GM19099 (cell line): ENCODE results near the gene SMPD4.

Experiments
- POLR2A ChIP-seq: IDR thresholded peaks from 3 replicates; pipeline ENCODE4 v1.6.1; 2011; ENCODE audit warnings: low read depth; ENCODE audit not compliant: insufficient read length; ENCODE audit errors: extremely low read depth

SMPD4 gene

DNA sequence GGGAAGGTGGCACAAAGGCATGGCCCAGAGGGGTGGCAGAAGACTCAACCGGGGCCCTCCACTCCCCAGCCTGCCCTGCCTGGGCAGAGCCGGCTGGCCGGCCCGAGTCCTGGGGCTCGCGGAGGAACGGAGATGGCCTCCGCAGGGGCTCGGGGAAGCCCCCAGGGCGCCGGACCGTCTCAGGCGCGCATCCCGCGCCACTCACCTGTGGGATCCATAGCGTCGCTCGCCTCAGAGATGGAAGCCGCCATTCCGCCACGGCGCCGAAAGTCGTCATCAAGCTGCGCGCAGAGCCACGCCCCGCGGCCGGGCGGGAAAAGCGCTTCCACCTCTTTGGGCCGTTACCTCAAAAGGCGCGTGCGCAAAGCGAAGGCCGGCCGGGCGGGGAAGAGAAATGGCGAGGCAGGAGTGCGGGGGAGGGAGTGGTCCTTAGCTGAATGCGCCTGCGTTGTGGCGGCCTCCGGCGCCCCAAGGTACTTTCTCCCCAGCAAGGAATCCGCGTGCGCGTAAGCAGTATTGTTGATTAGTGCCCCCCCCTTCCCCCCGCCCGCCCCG, at the start of gene SMPD4:
Gene SMPD4 (minus strand): TSS at position 278 of the 555 bp plus-strand sequence. CDS start 5,010 bp downstream, outside the sequence.
- TF ChIP-seq POLR2A, result no peak

DNA sequence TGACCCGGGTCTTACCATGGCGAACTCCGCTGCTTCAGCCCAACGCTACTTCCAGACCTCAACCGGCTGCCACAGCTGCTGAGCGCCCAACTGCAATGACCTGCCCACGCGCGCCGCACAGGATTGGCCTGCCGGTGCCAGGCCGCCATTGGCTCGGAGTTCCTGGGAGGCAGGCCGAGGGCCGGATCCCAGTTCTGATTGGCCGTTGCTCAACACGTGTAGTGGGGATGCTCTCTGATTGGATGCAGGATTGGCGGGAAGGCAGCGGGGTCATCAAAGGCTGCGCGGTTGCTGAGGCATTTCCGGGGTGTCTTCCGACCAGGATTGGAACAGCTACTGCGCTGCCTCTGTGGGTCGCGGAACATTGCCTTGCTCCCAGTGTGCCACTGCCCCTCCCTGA, 16.9 kb upstream of the SMPD4 start, which contains the start of gene TUBA3E:
Gene TUBA3E (minus strand): TSS at position 97 of the 400 bp plus-strand sequence. CDS start 79 bp downstream, at position 18.
- no peak for TF ChIP-seq POLR2A

- no peak for TF ChIP-seq POLR2A
These were observed 8.8 kb upstream of the SMPD4 start for GRCh38 chr2:130190237-130190636.

- TF ChIP-seq POLR2A, result no peak
These were observed 5.9 kb upstream of the SMPD4 start for GRCh38 chr2:130187268-130187667.

DNA sequence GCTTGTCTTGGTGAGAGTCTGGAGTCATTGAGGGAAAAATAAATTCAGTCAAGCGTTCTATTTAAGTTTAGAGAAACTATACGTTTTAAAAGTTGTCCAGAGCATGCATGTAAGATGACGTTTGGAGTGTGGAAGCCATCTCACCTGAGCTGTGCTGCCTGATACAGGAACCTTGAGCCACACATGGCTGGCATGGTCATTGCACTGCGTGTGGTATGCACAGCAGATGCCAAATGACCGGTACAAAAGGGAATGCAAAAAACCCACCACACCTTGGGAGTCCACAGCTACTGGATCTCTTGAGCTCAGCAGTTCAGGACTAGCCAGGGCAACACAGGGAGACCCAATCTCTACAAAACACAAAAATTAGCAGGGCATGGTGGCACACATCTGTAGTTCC, 5.0 kb upstream of the SMPD4 start:
- no peak for TF ChIP-seq POLR2A

GRCh38 chr2:130185896-130186295, 4.5 kb upstream of the SMPD4 start:
- TF ChIP-seq POLR2A, result no peak

DNA sequence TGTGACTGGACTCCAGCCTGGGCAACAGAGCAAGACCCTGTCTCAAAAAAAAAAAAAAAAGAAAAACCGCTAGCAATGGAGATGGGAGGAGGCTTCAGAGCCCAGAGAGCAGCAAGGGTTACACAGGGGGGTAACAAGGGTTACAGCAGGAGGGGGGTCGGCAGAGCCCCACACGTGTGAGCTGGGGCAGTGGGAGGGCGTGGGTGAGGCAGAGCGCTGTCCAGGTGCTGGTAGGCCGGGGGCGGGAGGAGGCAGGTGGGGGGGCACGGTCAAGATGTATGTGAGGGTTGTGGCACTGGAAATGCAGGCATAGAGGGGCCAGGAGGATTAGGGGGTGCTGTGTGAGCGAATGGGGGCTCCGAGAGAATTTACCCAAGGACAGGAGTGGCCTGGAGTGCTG, 4.0 kb upstream of the SMPD4 start:
- no peak for TF ChIP-seq POLR2A

GRCh38 chr2:130183512-130184373, 2.3 kb upstream of the SMPD4 start:
- TF ChIP-seq POLR2A, result no peak

DNA sequence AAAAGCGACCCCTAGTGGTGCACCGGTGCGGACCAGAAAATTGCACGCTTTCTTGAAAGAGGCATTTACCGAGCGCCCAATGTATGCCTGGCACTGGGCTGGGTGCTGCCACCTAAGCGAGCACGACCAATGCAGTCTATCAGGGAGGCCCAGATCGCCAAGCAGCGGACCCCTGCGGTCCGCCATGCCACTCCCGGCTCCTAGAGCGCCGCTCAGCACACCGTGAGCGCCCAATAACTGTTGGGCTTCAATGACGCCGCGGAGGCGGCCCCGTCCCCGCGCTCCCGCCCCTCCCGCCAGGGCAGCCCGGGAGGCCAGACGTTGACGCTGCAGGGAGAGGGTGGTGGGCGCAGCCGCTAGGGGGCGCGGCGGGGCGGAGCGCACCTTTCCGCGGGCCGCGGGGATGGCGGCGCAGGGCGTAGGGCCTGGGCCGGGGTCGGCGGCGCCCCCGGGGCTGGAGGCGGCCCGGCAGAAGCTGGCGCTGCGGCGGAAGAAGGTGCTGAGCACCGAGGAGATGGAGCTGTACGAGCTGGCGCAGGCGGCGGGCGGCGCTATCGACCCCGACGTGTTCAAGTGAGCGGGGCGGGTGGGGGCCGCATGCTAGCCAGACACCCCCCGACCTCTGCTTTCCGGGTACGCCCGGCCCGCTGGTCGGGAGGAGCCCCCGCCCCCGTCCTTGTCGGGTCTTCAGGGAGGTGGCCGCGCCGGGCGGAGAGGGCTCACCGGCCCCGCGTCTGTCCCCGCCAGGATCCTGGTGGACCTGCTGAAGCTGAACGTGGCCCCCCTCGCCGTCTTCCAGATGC, 679 bp upstream of the SMPD4 start, which contains the start of gene MZT2B:
Gene MZT2B (plus strand): TSS at position 383 of the 803 bp plus-strand sequence. CDS start 21 bp downstream, at position 404.
- TF ChIP-seq POLR2A, result peak; percentile 71

GRCh38 chr2:130169896-130170295, 11.5 kb downstream of the SMPD4 start:
- TF ChIP-seq POLR2A, result no peak

DNA sequence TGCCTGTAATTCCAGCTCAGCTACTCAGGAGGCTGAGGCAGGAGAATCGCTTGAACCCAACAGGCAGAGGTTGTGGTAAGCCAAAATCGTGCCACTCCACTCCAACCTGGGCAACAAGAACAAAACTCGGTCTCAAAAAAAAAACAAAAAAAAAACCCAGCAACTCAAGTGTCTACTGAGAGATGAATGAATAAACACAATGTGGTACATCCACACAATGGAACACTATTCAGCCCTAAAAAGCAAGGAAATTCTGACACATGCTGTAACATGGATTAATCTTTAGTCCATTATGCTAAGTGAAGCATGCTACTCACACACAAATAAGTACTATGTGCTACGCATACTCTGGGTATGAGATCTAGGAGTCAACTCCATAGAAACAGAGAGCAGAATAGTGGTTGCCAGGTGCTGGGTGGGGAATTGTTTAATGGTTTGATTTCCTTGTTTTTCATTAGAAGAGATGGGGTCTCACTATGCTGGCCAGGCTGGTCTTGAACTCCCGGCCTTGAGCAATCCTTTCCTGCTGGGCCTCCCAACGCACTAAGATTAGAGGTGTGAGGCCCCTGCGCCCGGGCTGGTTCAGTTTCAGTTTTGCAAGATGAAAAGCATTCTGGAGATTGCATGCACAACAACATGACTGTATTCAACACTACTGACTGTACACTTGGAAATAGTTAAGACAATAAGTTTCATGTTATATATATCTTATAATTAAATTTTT, 15.9 kb downstream of the SMPD4 start:
- no peak for TF ChIP-seq POLR2A

- TF ChIP-seq POLR2A, result no peak
These were observed 18.4 kb downstream of the SMPD4 start for GRCh38 chr2:130162968-130163367.

- no peak for TF ChIP-seq POLR2A
These were observed 21.3 kb downstream of the SMPD4 start for GRCh38 chr2:130160131-130160530.

GRCh38 chr2:130158631-130159030, 22.8 kb downstream of the SMPD4 start:
- TF ChIP-seq POLR2A, result no peak

DNA sequence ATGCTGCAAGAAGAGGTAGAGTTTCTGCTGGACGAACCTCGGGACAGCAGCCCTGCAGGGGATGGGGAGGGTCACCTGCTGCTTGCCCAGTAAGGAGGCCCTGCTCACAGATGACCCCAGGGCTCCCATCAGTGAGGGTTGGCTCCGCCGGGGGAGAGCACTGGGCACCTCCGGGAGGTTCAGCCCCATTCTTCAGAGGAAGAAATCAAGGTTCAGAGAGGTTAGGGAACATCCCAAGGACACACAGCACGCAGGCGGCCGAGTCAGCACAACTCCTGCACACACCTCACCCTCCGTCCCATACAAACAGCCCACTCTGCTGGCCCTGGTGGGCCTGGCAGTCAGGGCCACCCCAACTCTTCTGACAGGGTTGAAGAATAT, 24.8 kb downstream of the SMPD4 start:
- no peak for TF ChIP-seq POLR2A
